Heart left ventricle (tissue), 16 donors: ENCODE measurements around the gene MAPT. TPM values are rescaled to one million over a fixed set of nuclear protein-coding genes. Genes with fewer than 3 reads are reported as not detected.
A peak's percentile ranks its signal among the peaks of the same experiment; 100 is the strongest.

Experiments used
- ATAC-seq, 4 donors: fragments of 200-7000 bp; cut with Tn5 transposase; one replicate each; pipeline ENCODE4 v1.9.1; 2020 to 2022; ENCODE audit warnings: moderate library complexity in 4 of 4, mild to moderate bottlenecking in 3 of 4, moderate number of reproducible peaks in 1 of 4
- DNase-seq, 5 donors: peaks; one replicate each; pipeline ENCODE4 v3.0.0-alpha.2; 2020
- H3K27ac ChIP-seq, 12 donors: fragments of 200-600 bp; sonication (generic) in 4 of 12; one replicate each; pipeline versions ENCODE4 v1.5.0 to v1.8.0; 2016 to 2022; ENCODE audit warnings: mild to moderate bottlenecking in 2 of 12
- H3K27me3 ChIP-seq, 9 donors: fragments of 200-600 bp; sonication (generic) in 2 of 9; one replicate each; pipeline versions ENCODE4 v1.5.1 to v1.8.0; 2016 to 2022; ENCODE audit warnings: mild to moderate bottlenecking in 3 of 9
- H3K36me3 ChIP-seq, 9 donors: fragments of 200-600 bp; sonication (generic) in 2 of 9; one replicate each; pipeline versions ENCODE4 v1.5.0 to v1.8.0; 2018 to 2022; ENCODE audit warnings: mild to moderate bottlenecking in 2 of 9
- H3K4me1 ChIP-seq, 12 donors: fragments of 200-600 bp; sonication (generic) in 4 of 12; one replicate each; pipeline versions ENCODE4 v1.5.0 to v1.8.0; 2016 to 2022; ENCODE audit warnings: mild to moderate bottlenecking in 3 of 12
- H3K4me3 ChIP-seq, 12 donors: fragments of 200-600 bp; sonication (generic) in 4 of 12; one replicate each; pipeline versions ENCODE4 v1.5.0 to v1.8.0; 2017 to 2022; ENCODE audit warnings: mild to moderate bottlenecking in 9 of 12, moderate library complexity in 4 of 12
- H3K9me3 ChIP-seq, 12 donors: fragments of 200-600 bp; sonication (generic) in 4 of 12; one replicate each; pipeline versions ENCODE4 v1.5.0 to v1.8.0; 2016 to 2022; ENCODE audit warnings: mild to moderate bottlenecking in 1 of 12
- CTCF ChIP-seq, 12 donors: fragments of 200-600 bp; sonication (generic) in 4 of 12; IDR thresholded peaks; one replicate each; pipeline versions ENCODE4 v1.5.0 to v1.8.0; 2018 to 2022; ENCODE audit warnings: antibody characterized with exemption in 12 of 12, mild to moderate bottlenecking in 5 of 12
- POLR2A ChIP-seq, 2 donors: fragments of 450-650 bp; IDR thresholded peaks; one replicate each; pipeline ENCODE4 v1.6.1; 2017; ENCODE audit warnings: antibody characterized with exemption in 2 of 2, mild to moderate bottlenecking in 2 of 2, moderate library complexity in 2 of 2
- WGBS, 4 donors: extraction: QIAGEN DNeasy Blood & Tissue Kit in 2 of 4; methylation state at CpG; one replicate each; pipeline versions ENCODE4 v1.1.5 to v1.1.7; 2013 to 2018; 5-methylcytosine and 5-hydroxymethylcytosine counted together
- intact Hi-C, 10 donors: fragments of 100-400 bp; cut with DNase I; formaldehyde crosslinking; loops; one replicate each; pipeline versions ENCODE4 v1.11.1 to v1.14.2; 2022
- polyA plus RNA-seq, 2 donors: library from polyadenylated mRNA; stranded (reverse); fragments of 200-250 nt; gene quantifications; one replicate each; pipeline ENCODE4 v1.2.3, GENCODE V29; 2013
- total RNA-seq, 9 donors: library from RNA; depleted of rRNA in 2 of 9; stranded (reverse); fragments of >200 nt in 2 of 9; fragmentation: NEBNext Ultra II Directional in 3 of 9; extraction: Animal tissue kit (Norgen Biotek cat#: 25700) in 3 of 9; gene quantifications; one replicate each; pipeline versions ENCODE4 v1.1.0 to v1.2.4, GENCODE V29; 2016 to 2023
- donor health status: ischemic (EF 13 %, LVEDD 7.1; RV severe dilation, severe dysfunction).
- donor health status: healthy with polysubstance abuse.
- donor health status: DM: no; HTN: yes; CAD: no.
- donor health status: DM: no; HTN: no; CAD: no.
- donor health status: ischemic (EF 25% LVEDD 6.9; RV normal size, moderate dysfunction).
- donor health status: ischemic (EF 25% LVEDD 5.7; RV mildly dilated, moderate dysfunction).
- donor health status: healthy.
- donor health status: DM: yes; HTN: yes; CAD: no.
- donor health status: ischemic (EF 35%, LVEDD 5.7; RV mildly dilated, moderate dysfunction).
- donor health status: nonischemic (EF 11% LVEDD 7.7; RV severe dilation, severe dysfunction).
- donor health status: DM: yes; HTN: yes; CAD: no.
- donor health status: PGD.
- donor health status: ischemic (EF 29% LVEDD 5.4; RV normal size, mild dysfunction).
- donor health status: nonischemic (EF 23%, LVEDD 6.1; RV moderate dilation, normal function).

MAPT gene
- total and polyA plus RNA-seq, 11 donors, result 2.9 to 70.4 (median 29.3) TPM

- Histone ChIP-seq H3K36me3 (peaks cover 0 to 53% (median 7%) of the 10 kb centered on the region in 9 donors), H3K4me1 (peaks cover 0 to 39% (median 15%) of the 10 kb centered on the region in 12 donors), H3K27me3 (no peaks in the 10 kb centered on the region), H3K9me3 (no peaks in the 10 kb centered on the region), H3K4me3 (no peak overlapping the region), H3K27ac (no peak overlapping the region)
- no peak for DNase-seq
- no peak for ATAC-seq
- 78 to 83% (median 80%) methylated on average over 14 of the region's 14 CpGs for WGBS, 4 donors
- intact Hi-C loops, result loop anchor here in 1 of 10 donors (10.0 kb wide), 1 partner anchor 440 kb away; no protein-coding TSS in a partner anchor
- TF ChIP-seq POLR2A (IDR thresholded peaks at IDR 0.05), result no peak
- no peak for TF ChIP-seq CTCF (IDR thresholded peaks at IDR 0.05)
Observed at GRCh38 chr17:46024590-46024989, 130.2 kb downstream of the MAPT start.

- intact Hi-C loops, result loop anchor here in 1 of 10 donors (10.0 kb wide), 1 partner anchor 440 kb away; no protein-coding TSS in a partner anchor
- 86 to 92% (median 89%) methylated on average over 10 of the region's 10 CpGs for WGBS, 4 donors
- H3K4me1 ChIP-seq, result peaks cover 0 to 39% (median 15%) of the 10 kb centered on the region in 12 donors
- peak overlapping the region in 1 of 12 donors; percentile 80 for H3K27ac ChIP-seq
- peaks cover 0 to 58% (median 12%) of the 10 kb centered on the region in 9 donors for H3K36me3 ChIP-seq
- H3K27me3 ChIP-seq, result no peaks in the 10 kb centered on the region
- TF ChIP-seq CTCF (IDR thresholded peaks at IDR 0.05) (no peak), POLR2A (IDR thresholded peaks at IDR 0.05) (no peak)
- no peaks in the 10 kb centered on the region for H3K9me3 ChIP-seq
- DNase-seq (no peak), ATAC-seq (no peak)
- H3K4me3 ChIP-seq, result no peak overlapping the region
Observed at GRCh38 chr17:46025060-46025459, 130.7 kb downstream of the MAPT start.

GRCh38 chr17:46025510-46026165 lies 131.3 kb downstream of the MAPT start:
- no peaks in the 10 kb centered on the region for H3K9me3 ChIP-seq
- H3K4me3 ChIP-seq, result no peak overlapping the region
- TF ChIP-seq POLR2A (IDR thresholded peaks at IDR 0.05) (no peak), CTCF (IDR thresholded peaks at IDR 0.05) (no peak)
- no peaks in the 10 kb centered on the region for H3K27me3 ChIP-seq
- peak overlapping the region in 3 of 12 donors; percentile 8 to 80 (median 34) for H3K27ac ChIP-seq
- WGBS, 4 donors, result 89 to 94% (median 92%) methylated on average over 8 of the region's 8 CpGs
- no peak for ATAC-seq
- H3K36me3 ChIP-seq, result peaks cover 0 to 63% (median 17%) of the 10 kb centered on the region in 9 donors
- no peak for DNase-seq
- peaks cover 0 to 39% (median 15%) of the 10 kb centered on the region in 12 donors for H3K4me1 ChIP-seq
- intact Hi-C loops, result loop anchor here in 1 of 10 donors (10.0 kb wide), 1 partner anchor 441 kb away; no protein-coding TSS in a partner anchor
